Fibroblast of the conjunctiva (primary cell): ENCODE data around the gene ADCY7.
A peak's percentile ranks its signal among the peaks of the same experiment; 100 is the strongest.

Experiments used
- DNase-seq: peaks from one replicate; pipeline ENCODE4 v3.0.0-alpha.2; 2010; ENCODE audit warnings: low read depth

ADCY7 gene

GRCh38 chr16:50248845-50249244 lies 17.5 kb upstream of the ADCY7 start:
- DNase-seq = no peak

GRCh38 chr16:50251375-50252081 lies 14.8 kb upstream of the ADCY7 start:
- DNase-seq = peak; percentile 42

- no peak for DNase-seq
Measured at GRCh38 chr16:50252082-50252611, 14.2 kb upstream of the ADCY7 start.

- no peak for DNase-seq
Measured at GRCh38 chr16:50252874-50253513, 13.4 kb upstream of the ADCY7 start.

- DNase-seq = no peak
Measured at GRCh38 chr16:50253514-50253910, 12.8 kb upstream of the ADCY7 start.

- DNase-seq = no peak
Measured at GRCh38 chr16:50254072-50254471, 12.3 kb upstream of the ADCY7 start.

GRCh38 chr16:50255538-50255937 lies 10.8 kb upstream of the ADCY7 start:
- no peak for DNase-seq

- DNase-seq = no peak
Measured at GRCh38 chr16:50256604-50257003, 9.7 kb upstream of the ADCY7 start.

- no peak for DNase-seq
Measured at GRCh38 chr16:50257876-50258275, 8.5 kb upstream of the ADCY7 start.

GRCh38 chr16:50259334-50260205 lies 6.8 kb upstream of the ADCY7 start:
- DNase-seq = peak; percentile 53

GRCh38 chr16:50260206-50261159 lies 5.9 kb upstream of the ADCY7 start:
- no peak for DNase-seq

GRCh38 chr16:50261160-50261706 lies 5.1 kb upstream of the ADCY7 start:
- DNase-seq = no peak

GRCh38 chr16:50261707-50262235 lies 4.6 kb upstream of the ADCY7 start:
- DNase-seq = no peak

GRCh38 chr16:50263060-50263909 lies 3.1 kb upstream of the ADCY7 start:
- no peak for DNase-seq

- no peak for DNase-seq
Measured at GRCh38 chr16:50263940-50264929, 2.1 kb upstream of the ADCY7 start.

- no peak for DNase-seq
Measured at GRCh38 chr16:50265260-50265659, 1.1 kb upstream of the ADCY7 start.

- DNase-seq = no peak
Measured at GRCh38 chr16:50265716-50266336, 525 bp upstream of the ADCY7 start.

GRCh38 chr16:50267151-50267631 lies 840 bp downstream of the ADCY7 start:
- no peak for DNase-seq
